ENCODE data around the gene LMF1. TPM values are rescaled to one million over a fixed set of nuclear protein-coding genes. Genes with fewer than 3 reads are reported as not detected.

Gene LMF1
- total RNA-seq, 2 experiments from 2014 or later = 26.6 to 31.3 TPM

DNA sequence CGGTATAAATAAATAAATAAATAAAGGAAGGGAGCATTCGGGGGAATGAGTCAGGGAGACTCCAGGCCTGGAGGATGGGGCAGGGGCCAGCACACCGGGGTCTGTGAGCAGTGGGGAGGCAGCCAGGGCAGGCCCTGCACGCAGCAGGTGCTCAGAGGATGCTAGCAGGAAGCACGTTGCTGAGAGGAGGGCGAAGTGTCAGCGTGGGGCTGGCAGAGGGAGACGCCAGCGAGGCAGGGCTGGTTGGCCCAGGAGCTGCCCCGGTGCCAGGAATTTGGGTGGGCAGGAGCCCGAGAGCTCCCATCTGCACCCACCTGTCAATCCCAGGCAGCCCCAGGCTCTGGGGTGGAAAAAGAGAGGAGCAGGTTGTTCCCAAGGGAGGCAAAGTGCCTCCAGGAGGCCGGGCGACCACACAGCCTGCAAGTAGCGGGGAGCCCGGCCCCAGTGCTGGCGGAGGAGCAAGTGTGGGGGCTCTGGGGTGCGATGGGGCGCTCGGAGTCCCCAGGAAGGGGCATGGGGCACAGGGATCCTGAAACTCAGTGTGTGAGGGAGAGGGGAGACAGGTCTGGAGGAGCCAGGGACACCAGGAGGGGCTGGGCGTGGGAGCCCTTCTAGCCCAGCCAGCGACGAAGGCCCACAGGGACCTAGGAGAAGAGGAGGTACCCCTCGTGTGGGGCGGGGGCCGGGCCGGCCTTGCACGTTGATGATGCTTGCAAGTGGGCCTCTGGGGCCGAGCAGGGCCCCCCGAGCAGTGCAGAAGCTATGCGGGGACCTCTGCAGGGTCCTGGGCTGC is 38.8 kb upstream of the LMF1 start:
- H3K4me3 Mint-ChIP-seq = no peak overlapping the region
- H3K36me3 Mint-ChIP-seq = no peaks in the 10 kb centered on the region
- ATAC-seq (ENCODE audit: low read depth) = no peak
- H3K4me1 Mint-ChIP-seq = no peaks in the 10 kb centered on the region
- POLR2A ChIA-PET = no interaction called here
- no peaks in the 10 kb centered on the region for H3K9me3 Mint-ChIP-seq
- H3K27ac Mint-ChIP-seq = no peak overlapping the region
- H3K27me3 Mint-ChIP-seq = peaks cover 12% of the 10 kb centered on the region
- no peak for DNase-seq

- no peaks in the 10 kb centered on the region for H3K9me3 Mint-ChIP-seq
- no peak overlapping the region for H3K4me3 Mint-ChIP-seq
- peaks cover 12% of the 10 kb centered on the region for H3K27me3 Mint-ChIP-seq
- H3K27ac Mint-ChIP-seq = no peak overlapping the region
- H3K4me1 Mint-ChIP-seq = peaks cover 5% of the 10 kb centered on the region
- DNase-seq (no peak), ATAC-seq (ENCODE audit: low read depth) (no peak)
- POLR2A ChIA-PET = no interaction called here
- no peaks in the 10 kb centered on the region for H3K36me3 Mint-ChIP-seq
Observed at GRCh38 chr16:1008085-1008484, 37.3 kb upstream of the LMF1 start.

DNA sequence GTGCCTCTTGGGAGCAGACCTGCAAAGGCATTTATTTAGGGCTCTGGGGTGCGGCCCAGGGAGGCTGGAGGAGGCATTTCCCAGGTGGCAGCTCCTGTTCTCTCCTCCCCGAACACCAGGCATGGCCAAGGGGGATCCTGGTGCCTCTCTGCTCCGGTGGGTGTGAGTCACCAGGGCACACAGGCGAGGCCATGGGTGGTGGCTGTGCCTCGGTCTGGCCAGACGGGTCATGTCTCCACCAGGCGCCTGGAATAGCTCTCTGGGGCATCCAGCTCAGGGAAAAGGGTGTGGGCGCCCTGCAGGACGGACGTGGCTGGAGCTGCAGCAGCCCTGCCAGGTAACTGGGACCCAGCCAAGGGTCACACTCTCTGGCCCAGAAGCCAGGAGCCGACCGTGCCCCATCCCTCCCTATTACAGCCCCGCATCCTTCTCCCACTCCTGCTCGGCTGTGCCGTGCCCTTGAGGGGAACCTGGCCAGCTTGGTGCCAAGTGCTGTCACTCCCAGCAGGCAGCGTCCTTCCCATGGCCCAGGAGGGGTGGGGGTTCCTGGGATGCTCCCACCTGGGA is 36.6 kb upstream of the LMF1 start:
- H3K27me3 Mint-ChIP-seq = peaks cover 12% of the 10 kb centered on the region
- no peaks in the 10 kb centered on the region for H3K36me3 Mint-ChIP-seq
- no peak overlapping the region for H3K27ac Mint-ChIP-seq
- ATAC-seq (ENCODE audit: low read depth) (no peak), DNase-seq (no peak)
- POLR2A ChIA-PET = no interaction called here
- peaks cover 5% of the 10 kb centered on the region for H3K4me1 Mint-ChIP-seq
- H3K4me3 Mint-ChIP-seq = no peak overlapping the region
- no peaks in the 10 kb centered on the region for H3K9me3 Mint-ChIP-seq

DNA sequence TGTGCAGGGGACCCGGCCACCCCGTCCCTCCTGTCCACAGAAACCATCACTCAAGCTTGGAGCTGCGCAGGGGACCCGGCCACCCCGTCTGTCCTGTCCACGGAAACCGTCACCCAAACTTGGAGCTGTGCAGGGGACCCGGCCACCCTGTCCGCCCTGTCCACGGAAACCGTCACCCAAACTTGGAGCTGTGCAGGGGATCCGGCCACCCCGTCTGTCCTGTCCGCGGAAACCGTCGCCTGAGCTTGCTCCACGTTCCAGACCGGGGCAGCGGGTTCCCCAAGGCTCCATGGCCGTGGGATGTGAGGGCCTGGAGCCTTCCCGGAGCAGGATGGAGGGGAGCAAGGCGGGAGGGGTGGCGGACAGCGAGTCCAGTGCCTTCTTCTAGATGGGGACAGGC is 36.0 kb upstream of the LMF1 start:
- ATAC-seq (ENCODE audit: low read depth) = no peak
- Mint-ChIP-seq H3K9me3 (no peaks in the 10 kb centered on the region), H3K36me3 (no peaks in the 10 kb centered on the region), H3K27me3 (peaks cover 12% of the 10 kb centered on the region), H3K4me1 (peaks cover 5% of the 10 kb centered on the region), H3K4me3 (no peak overlapping the region), H3K27ac (no peak overlapping the region)
- DNase-seq = no peak
- POLR2A ChIA-PET = no interaction called here

DNA sequence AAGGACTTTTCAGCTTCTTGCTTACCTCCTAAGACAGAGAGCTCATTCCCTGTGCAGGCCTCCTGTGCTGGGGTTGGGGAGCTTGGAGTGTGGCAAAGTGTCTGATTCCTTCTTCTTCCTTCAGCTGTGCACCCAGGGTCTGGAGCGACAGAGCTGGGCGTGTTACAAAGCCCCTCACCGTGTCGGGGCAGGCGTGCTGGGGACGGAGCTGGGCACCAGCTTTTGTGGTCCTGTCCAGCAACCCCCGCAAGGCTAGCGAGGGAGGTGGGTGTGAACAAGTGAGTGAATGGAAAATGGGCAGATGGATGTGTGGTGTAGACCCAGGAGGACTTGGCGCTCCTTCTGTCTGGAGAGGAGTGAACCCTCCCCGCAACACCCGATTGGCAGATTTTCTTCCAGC is 34.5 kb upstream of the LMF1 start:
- ATAC-seq (ENCODE audit: low read depth) (no peak), DNase-seq (no peak)
- H3K4me1 Mint-ChIP-seq = peaks cover 5% of the 10 kb centered on the region
- no peaks in the 10 kb centered on the region for H3K9me3 Mint-ChIP-seq
- no peaks in the 10 kb centered on the region for H3K36me3 Mint-ChIP-seq
- POLR2A ChIA-PET = no interaction called here
- H3K27ac Mint-ChIP-seq = peak overlapping the region; percentile 65
- H3K27me3 Mint-ChIP-seq = peaks cover 10% of the 10 kb centered on the region
- H3K4me3 Mint-ChIP-seq = no peak overlapping the region

DNA sequence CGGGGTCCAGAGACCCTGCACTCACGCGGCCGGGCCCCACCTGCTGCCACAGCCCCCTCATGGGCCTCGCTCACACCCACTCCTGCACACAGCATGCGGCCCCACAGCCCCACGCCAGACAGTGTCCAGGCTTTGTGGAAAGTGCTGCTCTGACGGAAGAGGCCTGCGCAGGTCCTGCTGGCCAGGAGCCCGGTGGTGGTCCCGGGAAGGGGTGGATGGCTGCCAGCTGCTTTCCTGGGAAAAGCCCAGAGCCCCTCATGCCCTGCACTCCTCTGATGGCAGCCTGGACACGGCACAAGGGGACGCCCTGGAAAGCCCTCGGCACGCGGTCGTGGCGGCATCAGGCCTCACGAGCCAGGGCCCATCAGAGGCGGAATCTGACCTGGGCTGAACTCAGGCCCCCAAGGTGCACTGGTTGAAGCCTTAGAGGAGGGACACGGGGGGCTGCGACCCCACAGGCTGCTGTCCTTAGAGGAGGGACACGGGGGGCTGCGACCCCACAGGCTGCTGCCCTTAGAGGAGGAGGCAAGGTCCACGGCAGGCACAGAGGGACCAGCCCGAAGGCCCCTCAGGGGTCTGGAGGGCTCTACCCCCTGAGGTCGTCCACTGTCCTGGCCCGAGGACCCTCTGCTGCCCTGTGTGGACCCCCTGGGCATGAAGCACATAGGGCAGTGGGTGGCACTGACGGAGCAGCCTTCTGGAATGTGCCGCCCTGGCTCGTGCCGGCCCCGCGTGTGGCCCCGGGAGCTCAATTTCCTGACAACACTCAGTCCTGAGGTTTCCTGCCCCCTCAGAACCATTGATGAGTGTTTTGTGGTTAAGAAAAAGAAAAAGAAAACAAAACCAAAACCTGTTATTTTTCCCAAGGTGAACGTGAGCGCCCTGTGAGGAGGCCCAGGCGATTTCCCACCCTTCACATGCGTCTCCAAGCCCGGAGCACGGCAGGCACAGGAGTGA is 32.9 kb upstream of the LMF1 start:
- Mint-ChIP-seq H3K4me1 (peaks cover 5% of the 10 kb centered on the region), H3K36me3 (no peaks in the 10 kb centered on the region), H3K4me3 (peak overlapping the region; percentile 69), H3K9me3 (no peaks in the 10 kb centered on the region), H3K27me3 (peaks cover 7% of the 10 kb centered on the region), H3K27ac (no peak overlapping the region)
- DNase-seq = peak; percentile 60
- peak; percentile 63 for ATAC-seq (ENCODE audit: low read depth)
- POLR2A ChIA-PET = interaction anchor here (0.5 kb wide), 1 partner anchor 30 kb away, joined by 4 read pairs; no protein-coding TSS in a partner anchor

- H3K4me3 Mint-ChIP-seq = no peak overlapping the region
- POLR2A ChIA-PET = no interaction called here
- no peaks in the 10 kb centered on the region for H3K36me3 Mint-ChIP-seq
- H3K4me1 Mint-ChIP-seq = peaks cover 5% of the 10 kb centered on the region
- H3K27ac Mint-ChIP-seq = peak overlapping the region; percentile 16
- H3K9me3 Mint-ChIP-seq = no peaks in the 10 kb centered on the region
- H3K27me3 Mint-ChIP-seq = peaks cover 5% of the 10 kb centered on the region
- DNase-seq (no peak), ATAC-seq (ENCODE audit: low read depth) (no peak)
Observed at GRCh38 chr16:1002399-1003166, 31.8 kb upstream of the LMF1 start.

DNA sequence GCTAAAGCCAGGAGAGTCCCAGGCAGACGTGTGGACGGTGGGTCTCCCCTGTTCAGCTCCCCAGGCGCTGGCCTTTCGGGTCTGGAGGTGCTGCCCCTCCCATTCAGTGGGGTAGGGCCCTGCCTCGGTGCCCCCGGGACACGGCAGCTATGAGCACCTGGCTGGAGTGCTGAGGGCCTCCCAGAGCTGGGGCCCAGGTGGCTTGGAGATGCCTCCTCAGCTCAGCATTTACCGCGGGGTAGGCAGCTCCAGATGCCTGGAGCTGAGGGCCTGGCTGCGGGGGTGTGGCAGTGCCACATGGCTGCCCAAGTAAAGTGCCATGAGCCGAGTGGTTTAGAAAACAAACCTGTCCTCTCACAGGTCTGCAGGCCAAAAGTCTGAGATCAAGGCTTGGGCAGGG is 30.3 kb upstream of the LMF1 start:
- no peak overlapping the region for H3K4me3 Mint-ChIP-seq
- ATAC-seq (ENCODE audit: low read depth) (no peak), DNase-seq (no peak)
- H3K27ac Mint-ChIP-seq = no peak overlapping the region
- H3K27me3 Mint-ChIP-seq = peaks cover 14% of the 10 kb centered on the region
- no peaks in the 10 kb centered on the region for H3K9me3 Mint-ChIP-seq
- POLR2A ChIA-PET = no interaction called here
- H3K4me1 Mint-ChIP-seq = peaks cover 9% of the 10 kb centered on the region
- H3K36me3 Mint-ChIP-seq = peaks cover under 1% of the 10 kb centered on the region

- no peak overlapping the region for H3K27ac Mint-ChIP-seq
- peaks cover 9% of the 10 kb centered on the region for H3K4me1 Mint-ChIP-seq
- no peak overlapping the region for H3K4me3 Mint-ChIP-seq
- ATAC-seq (ENCODE audit: low read depth) = no peak
- POLR2A ChIA-PET = no interaction called here
- no peaks in the 10 kb centered on the region for H3K9me3 Mint-ChIP-seq
- no peak for DNase-seq
- H3K27me3 Mint-ChIP-seq = peaks cover 15% of the 10 kb centered on the region
- peaks cover 4% of the 10 kb centered on the region for H3K36me3 Mint-ChIP-seq
Observed at GRCh38 chr16:1000608-1001007, 29.8 kb upstream of the LMF1 start.

- Mint-ChIP-seq H3K4me3 (no peak overlapping the region), H3K4me1 (peaks cover 10% of the 10 kb centered on the region), H3K9me3 (peaks cover 5% of the 10 kb centered on the region), H3K27ac (no peak overlapping the region), H3K27me3 (peaks cover 13% of the 10 kb centered on the region), H3K36me3 (peaks cover 8% of the 10 kb centered on the region)
- ATAC-seq (ENCODE audit: low read depth) (no peak), DNase-seq (no peak)
- POLR2A ChIA-PET = no interaction called here
Observed at GRCh38 chr16:999677-1000076, 28.9 kb upstream of the LMF1 start.

- Mint-ChIP-seq H3K9me3 (peaks cover 5% of the 10 kb centered on the region), H3K27ac (no peak overlapping the region), H3K4me3 (no peak overlapping the region), H3K36me3 (peaks cover 8% of the 10 kb centered on the region), H3K4me1 (peaks cover 5% of the 10 kb centered on the region), H3K27me3 (peaks cover 13% of the 10 kb centered on the region)
- POLR2A ChIA-PET = no interaction called here
- no peak for DNase-seq
- no peak for ATAC-seq (ENCODE audit: low read depth)
Observed at GRCh38 chr16:998615-999014, 27.8 kb upstream of the LMF1 start.

DNA sequence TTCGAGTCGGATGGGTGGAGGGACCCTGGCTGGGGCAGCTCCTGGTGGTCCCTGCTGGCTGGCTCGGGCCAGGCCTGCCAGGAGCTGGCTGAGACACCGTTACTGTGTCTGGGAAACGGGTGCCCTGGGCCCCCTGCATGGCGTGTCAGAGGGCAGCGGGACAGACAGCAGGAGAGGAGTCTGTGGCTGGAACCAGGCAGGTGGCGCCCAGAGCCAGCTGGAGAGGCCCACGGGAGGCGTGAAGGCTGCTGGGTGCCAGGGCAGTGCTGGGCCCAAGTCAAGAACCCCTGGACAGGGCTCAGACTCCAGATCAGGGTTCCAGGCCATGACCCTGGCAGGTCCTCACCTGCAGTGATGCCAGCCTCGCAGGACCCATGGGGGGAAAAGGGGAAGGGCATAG is 27.4 kb upstream of the LMF1 start:
- peak overlapping the region; percentile 41 for H3K4me3 Mint-ChIP-seq
- DNase-seq = no peak
- ATAC-seq (ENCODE audit: low read depth) = no peak
- peaks cover 5% of the 10 kb centered on the region for H3K4me1 Mint-ChIP-seq
- H3K36me3 Mint-ChIP-seq = peaks cover 8% of the 10 kb centered on the region
- H3K27me3 Mint-ChIP-seq = peaks cover 13% of the 10 kb centered on the region
- POLR2A ChIA-PET = no interaction called here
- H3K9me3 Mint-ChIP-seq = peaks cover 5% of the 10 kb centered on the region
- no peak overlapping the region for H3K27ac Mint-ChIP-seq

All from activated naive CD8-positive, alpha-beta T cell treated with anti-CD3 and anti-CD28 coated beads, Interleukin-2, amount 10 ng/mL, durations not matched to agents 7 days and 5 days (primary cell).